GM06990 (cell line): ENCODE measurements around the gene SEMA5B.

Source experiments
- DNase-seq: peaks from one replicate; pipeline ENCODE4 v3.0.0-alpha.2; 2011; ENCODE audit not compliant: insufficient read length; ENCODE audit errors: extremely low read depth
- H3K27me3 ChIP-seq: replicated peaks from 2 replicates; pipeline ENCODE4 v1.6.0; 2011; ENCODE audit warnings: low read length; ENCODE audit not compliant: control insufficient read depth, insufficient read depth
- H3K36me3 ChIP-seq: 2 replicates; pipeline ENCODE4 v1.5.1; 2011; ENCODE audit warnings: low read length; ENCODE audit not compliant: control insufficient read depth, insufficient read depth
- H3K4me3 ChIP-seq: replicated peaks from 2 replicates; pipeline ENCODE4 v1.5.1; 2011; ENCODE audit warnings: low read depth, mild to moderate bottlenecking, control low read depth, low read length
- CTCF ChIP-seq: IDR thresholded peaks from 2 replicates; pipeline ENCODE4 v1.5.1; 2011; ENCODE audit warnings: low read length, control low read depth, mild to moderate bottlenecking, inconsistent platforms; ENCODE audit not compliant: insufficient read depth, poor library complexity, severe bottlenecking

SEMA5B gene

GRCh38 chr3:123072564-123072963, 45.0 kb upstream of the SEMA5B start:
- no peak overlapping the region for H3K4me3 ChIP-seq
- no peaks in the 10 kb centered on the region; the same call in 1 of the 2 replicates for H3K36me3 ChIP-seq
- no peak for DNase-seq
- no peak for TF ChIP-seq CTCF
- no peaks in the 10 kb centered on the region for H3K27me3 ChIP-seq

GRCh38 chr3:123072152-123072551, 44.6 kb upstream of the SEMA5B start:
- DNase-seq: no peak
- TF ChIP-seq CTCF: no peak
- no peak overlapping the region for H3K4me3 ChIP-seq
- no peaks in the 10 kb centered on the region for H3K27me3 ChIP-seq
- H3K36me3 ChIP-seq: no peaks in the 10 kb centered on the region; the same call in 1 of the 2 replicates

- Histone ChIP-seq H3K4me3 (no peak overlapping the region), H3K27me3 (no peaks in the 10 kb centered on the region), H3K36me3 (no peaks in the 10 kb centered on the region; the same call in 1 of the 2 replicates)
- no peak for DNase-seq
- no peak for TF ChIP-seq CTCF
These were observed 44.0 kb upstream of the SEMA5B start for GRCh38 chr3:123071581-123071980.

- no peak for DNase-seq
- no peaks in the 10 kb centered on the region for H3K27me3 ChIP-seq
These were observed 43.6 kb upstream of the SEMA5B start for GRCh38 chr3:123071146-123071545.

GRCh38 chr3:123070510-123070909, 42.9 kb upstream of the SEMA5B start:
- H3K27me3 ChIP-seq: no peaks in the 10 kb centered on the region
- no peak for TF ChIP-seq CTCF
- H3K4me3 ChIP-seq: no peak overlapping the region
- DNase-seq: no peak
- H3K36me3 ChIP-seq: no peaks in the 10 kb centered on the region; the same call in 1 of the 2 replicates

More at GRCh38 chr3:123071146-123071545, 43.6 kb upstream of the SEMA5B start:
- no peak overlapping the region for H3K4me3 ChIP-seq
- no peak for TF ChIP-seq CTCF
- no peaks in the 10 kb centered on the region; the same call in 1 of the 2 replicates for H3K36me3 ChIP-seq
